NCI-H510A treated with DMSO at 0.1 percent for 48 hours (cell line): ENCODE data around the gene ACCSL.

Experiments
- DNase-seq: peaks from one replicate; lab custom pipeline; 2025; lab: John Stamatoyannopoulos, UW

ACCSL gene

DNA sequence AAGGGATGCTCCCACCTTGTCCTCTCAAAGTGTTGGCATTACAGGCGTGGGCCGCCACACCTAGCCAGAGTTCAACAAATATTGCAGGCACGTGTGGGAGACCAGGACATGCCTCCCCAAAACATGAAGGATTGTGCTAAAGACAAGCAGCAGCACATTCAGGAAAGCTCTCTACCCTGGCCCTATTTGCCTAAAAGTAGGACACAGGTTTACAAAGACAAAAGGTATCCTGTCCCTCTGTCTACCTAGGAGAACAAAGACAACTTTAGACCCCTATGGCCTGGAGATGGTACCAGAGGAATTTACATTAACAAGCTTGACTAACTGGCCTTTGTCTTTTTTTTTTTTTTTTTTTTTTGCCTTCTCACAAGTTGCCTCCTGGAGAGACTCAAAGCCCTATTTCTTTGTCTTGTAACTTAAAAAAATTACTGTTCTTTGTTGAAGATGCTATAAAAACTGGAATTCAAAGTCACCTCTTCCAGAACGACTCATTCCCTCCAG lies 17.4 kb downstream of the ACCSL start:
- DNase-seq, result no peak

DNA sequence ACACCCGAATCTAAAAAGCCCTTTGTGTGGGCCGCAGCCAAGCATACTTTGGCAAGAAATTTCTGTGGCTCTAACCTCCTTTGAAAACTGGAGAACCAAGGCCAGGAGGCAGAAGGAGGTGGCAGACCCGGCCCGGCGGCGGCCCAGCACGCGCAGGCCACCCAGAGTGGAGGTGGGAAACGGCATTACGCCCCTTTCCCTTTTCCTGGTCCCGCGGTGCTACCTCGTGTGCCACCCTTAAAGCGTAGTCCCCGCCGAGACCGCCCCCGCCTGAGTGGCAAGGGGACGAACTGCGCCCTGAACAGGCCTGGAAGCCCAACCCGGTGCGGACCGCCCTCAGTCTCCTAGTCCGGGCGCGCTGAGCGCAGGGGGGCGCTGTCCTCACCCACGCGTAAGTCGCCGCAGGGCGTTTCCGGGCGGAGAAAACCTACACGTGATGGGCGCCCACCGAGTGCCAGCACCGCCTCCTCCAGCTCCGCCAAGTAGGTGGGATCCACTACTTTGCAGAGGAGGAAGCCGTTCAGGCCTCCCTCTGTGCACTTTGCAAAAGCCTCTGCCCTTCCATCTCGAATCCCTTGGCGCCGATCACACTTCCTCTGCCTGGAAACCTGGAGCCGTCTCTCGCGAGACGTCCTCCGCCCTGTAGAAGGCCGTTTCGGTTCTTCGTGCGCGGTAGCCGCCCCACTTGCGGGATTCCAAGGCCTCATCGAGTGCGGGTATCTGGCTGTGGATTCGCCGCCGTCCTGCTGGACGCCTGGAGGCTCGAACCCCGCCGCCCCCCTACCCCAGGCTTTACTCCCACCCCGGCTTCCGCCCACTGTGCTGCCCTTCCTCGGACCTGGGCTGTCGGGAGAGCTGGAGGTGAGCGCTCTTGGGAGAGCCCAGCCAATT lies 18.3 kb downstream of the ACCSL start, which contains the start of gene ACCS:
ACCS (plus strand) TSS at position 430 of the 891 bp plus-strand sequence. CDS start 1,358 bp downstream, outside the sequence.
- DNase-seq, result peak; percentile 21

DNA sequence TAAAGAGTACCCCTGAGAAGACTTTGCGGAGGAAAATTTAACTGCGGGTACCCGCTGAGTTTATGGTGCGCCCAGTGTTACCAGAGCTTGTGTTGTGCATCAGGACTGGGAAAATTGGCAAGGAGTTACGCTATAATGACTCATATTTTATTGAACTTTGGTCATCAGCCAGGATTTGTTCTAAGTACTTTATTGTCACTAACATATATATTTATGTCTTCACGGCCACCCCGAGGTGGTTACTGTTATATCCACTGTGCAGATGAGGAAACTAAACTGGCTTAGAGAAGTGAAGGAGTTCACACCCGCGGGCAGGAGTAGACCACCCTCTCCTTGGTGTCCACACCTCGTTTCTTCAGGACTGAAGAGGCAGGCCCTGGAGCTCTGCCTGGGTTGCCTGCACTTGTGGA lies 19.0 kb downstream of the ACCSL start:
- no peak for DNase-seq

DNA sequence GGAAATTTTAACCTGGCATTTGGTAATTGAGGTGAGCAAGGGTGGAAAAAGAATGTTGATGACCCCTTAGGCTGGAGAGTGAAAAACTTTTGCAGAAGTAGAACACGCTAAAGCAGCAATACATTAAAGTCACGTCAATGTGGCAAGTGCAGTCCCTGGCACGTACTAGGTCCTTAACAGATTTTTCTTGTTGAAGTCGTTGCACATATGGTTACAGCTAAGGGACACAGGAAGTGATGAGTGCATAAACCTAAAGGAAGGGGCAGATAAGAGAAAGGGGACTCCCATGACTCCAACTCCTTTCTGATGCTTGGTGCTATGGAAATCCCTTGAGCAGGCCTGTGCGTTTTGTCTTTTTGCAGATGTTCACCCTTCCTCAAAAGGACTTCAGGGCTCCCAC lies 19.5 kb downstream of the ACCSL start:
- no peak for DNase-seq

DNA sequence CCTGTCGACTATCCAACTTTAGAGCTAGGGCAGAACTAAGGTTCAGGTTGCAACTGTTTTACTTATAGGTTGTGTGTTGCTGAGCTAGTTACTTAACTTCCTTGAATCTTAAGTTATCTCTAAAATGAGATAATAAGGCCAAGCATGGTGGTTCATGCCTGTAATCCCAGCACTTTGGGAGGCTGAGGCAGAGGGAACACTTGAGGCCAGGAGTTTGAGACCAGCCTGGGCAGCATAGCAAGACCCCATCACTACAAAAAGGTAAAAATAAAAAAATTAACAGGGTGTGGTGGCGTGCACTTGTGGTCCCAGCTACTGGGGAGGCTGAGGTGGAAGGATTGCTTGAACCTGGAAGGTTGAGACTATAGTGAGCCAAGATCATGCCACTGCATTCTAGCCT lies 20.4 kb downstream of the ACCSL start:
- DNase-seq, result no peak

DNA sequence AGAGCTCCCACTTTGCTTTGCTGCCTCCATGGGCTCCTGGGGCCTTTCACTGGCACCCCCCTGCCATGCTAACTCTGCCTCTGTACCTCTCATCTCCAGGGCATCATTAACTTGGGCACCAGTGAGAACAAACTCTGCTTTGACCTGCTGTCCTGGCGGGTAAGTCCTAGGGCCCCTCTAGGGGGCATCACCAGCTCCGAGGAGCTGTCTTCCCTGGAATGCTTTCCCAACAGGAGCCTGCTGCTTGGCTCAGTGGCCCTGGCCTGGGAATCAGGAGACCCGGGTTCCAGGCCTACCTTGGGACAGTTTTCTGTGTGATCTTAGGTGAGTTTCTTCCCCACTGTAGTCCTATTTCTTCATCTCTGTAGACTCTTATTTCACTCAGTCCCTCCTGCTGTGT lies 23.4 kb downstream of the ACCSL start:
- no peak for DNase-seq

DNA sequence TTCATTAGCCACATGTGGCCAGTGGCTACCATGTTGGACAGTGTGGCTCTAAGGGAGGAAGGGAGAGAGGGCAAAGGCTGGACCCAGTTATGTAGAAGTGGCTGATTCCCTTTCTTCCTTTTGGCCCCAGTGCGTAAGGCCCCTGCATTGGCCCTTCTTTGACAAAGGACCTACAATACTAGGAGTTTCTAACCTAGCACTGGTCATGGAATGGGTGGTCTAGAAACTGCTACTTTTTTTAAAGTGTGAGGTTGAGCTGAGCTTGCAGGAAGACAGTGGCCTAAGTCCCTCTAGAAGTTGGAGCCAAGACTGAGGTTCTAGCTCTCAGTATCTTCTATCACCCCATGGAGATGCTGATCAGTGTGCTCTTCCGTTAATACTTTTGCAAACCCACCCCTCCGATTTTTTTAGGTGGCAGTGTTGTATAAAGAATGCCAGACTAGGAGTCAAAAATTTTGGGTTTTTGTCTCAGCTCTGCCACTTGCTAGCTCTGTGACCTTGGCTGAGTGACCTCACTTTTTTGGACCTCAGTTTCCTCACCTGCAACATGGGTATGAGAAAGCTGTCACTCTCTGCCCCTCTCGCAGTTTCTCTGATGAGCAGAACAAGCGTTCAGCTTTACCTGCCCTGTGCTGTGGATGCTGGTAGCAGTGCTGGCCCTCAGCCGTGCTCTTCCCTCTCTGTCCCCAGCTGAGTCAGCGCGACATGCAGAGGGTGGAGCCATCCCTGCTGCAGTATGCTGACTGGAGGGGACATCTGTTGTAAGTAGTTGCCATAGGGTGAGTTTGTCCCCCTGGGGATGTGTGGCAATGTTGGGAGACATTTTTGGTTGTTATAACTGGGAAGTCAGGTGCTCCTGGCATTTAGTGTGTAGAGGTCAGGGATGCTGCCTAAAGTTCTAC lies 25.2 kb downstream of the ACCSL start:
- DNase-seq, result no peak

DNA sequence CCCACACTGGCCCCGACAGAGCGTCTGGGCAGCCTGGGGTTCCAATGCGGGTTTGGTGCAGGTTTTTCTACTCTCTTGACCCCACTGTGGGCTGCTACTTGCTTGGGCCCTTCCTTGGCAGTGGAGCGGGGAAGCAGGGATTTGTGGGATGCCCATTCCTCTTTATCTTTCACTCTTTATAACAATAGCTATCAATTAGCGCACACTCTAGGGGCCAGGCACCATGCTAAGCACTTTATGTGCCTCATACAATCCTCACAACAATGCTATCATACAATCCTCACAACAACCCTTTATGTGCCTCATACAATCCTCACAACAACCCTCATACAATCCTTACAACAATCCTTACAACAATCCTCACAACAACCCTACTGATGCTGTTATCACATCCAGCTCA lies 31.0 kb downstream of the ACCSL start:
- no peak for DNase-seq

DNA sequence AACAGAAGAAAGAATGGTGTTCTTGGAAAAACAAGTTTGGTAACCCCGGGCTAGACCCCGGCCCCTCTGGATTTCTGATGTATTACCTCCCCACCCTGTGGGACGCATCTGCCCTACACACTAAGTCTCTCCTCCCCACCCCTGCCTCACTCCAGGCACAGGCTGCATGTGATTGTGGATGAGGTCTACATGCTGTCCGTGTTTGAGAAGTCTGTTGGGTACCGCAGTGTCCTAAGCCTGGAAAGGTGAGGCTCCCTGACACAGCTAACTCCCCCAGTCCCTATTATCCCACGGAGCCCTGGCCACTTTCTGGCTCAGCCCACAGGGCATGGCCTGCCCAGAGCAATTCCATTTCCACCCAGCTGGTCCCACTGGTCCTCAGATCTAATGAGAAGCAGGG lies 31.6 kb downstream of the ACCSL start:
- DNase-seq, result no peak

DNA sequence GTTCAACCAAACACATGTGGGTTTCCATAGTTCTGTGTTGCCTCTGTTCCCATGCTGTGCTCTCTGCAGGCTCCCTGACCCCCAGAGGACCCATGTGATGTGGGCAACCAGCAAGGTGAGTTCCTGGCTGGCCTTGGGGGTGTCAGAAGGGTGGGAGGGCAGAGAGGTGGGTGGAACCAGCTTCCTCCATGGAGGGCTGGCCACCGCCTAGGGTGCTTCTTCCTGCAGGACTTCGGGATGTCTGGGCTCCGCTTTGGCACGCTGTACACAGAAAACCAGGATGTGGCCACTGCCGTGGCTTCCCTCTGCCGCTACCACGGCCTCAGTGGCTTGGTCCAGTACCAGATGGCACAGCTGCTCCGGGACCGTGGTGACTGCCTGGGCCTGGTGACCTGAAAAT lies 33.2 kb downstream of the ACCSL start:
- no peak for DNase-seq

DNA sequence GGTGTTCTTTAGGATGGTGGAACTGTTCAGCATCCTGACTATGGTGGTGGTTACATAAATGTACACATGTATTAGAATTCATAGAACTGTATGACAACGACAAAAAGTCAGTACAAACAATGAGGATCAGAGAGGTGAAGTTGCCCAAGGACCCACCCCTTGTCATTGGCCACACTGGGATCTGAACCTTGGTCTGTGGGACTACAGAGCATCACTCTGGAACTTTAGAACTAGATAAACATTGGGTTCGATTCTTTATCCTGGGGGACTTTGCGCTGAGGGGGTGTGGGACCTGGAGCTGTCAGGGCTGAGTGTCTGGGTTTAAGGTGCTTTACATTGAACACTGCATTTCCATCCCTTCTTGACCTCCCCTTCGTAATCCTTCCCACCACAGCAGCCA lies 34.9 kb downstream of the ACCSL start:
- no peak for DNase-seq

DNA sequence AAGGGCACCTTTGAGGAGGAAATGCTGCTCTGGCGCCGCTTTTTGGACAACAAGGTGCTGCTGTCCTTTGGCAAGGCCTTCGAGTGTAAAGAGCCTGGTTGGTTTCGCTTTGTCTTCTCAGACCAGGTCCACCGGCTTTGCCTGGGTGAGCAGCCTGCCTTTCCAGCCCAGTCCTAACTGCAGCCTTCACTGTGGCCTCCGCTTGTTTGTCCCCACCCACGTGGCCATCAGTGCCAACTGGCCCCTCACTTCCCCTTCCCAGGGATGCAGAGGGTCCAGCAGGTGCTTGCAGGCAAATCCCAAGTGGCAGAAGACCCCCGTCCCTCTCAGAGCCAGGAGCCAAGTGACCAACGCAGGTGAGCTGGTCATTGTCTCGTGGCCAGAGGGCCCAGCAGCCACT lies 35.7 kb downstream of the ACCSL start:
- no peak for DNase-seq

DNA sequence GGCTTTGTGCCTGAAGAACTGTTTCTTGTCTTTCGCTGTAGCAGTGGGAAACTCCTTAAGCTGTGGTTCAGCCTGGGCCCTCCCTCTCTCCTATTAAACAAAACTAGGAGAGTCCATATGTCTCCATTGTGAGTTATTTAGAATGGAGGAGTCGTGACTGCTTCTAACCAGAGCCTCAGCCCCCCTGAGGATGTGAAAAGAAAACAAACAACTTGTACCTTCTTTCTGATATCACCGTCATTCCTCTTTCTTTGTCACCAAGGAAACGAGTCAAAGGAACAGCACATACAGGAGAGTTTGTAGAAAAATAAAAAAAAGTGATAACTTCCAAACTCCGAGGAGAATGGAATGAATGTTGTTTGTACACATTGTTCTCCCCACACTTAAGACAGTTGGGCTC lies 36.1 kb downstream of the ACCSL start:
- DNase-seq, result no peak

DNA sequence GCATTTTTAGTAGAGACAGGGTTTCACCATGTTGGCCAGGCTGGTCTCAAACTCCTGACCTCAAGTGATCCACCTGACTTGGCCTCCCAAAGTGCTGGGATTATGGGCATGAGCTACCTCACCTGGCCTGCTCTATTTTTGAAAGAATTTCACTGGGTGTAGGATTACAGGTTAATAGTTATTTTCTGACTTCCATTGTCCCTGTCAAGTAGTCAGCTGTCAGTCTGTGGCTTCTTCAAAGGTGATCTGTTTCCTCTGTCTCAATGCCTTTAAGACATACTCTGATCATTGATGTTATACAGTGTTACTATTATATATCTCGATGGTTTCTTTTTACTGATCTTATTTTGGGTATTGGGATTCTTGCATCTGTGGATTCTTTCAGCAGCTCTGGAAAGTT lies 37.5 kb downstream of the ACCSL start:
- DNase-seq, result no peak

DNA sequence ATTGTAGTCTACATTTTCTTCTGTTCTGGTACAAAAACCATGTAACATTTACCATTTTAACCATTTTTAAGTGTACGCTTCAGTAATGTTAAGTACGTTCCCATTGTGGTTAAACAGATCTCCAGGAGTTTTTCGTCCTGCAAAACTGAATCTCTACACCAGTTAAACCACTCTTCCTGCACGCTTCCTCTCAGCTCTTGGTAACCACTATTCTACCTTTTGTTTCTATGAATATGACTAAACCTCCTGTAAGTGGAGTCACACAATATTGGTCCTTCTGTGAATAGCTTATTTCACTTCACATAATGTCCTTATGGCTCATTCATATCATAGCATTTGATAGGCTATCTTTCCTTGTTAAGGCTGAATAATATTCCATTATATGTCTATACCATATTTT lies 40.6 kb downstream of the ACCSL start:
- no peak for DNase-seq

DNA sequence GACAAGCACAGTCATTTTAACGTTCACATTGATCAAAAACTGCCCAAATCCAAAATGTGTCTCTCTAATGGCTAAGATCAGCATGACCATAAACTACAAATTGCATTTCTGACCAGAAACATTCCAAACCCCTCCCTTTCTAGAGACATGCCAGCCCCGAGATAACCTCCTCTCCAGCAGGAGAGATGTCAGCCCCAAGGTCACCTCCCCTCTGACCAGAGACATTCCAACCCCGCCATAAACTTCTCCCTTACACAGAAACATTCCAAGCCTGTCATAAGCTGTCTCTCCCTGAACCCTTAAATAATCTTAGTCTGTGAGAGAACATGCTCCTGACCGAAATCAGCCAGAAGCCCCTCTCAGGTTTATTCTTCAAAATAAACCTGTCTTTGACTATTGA lies 41.1 kb downstream of the ACCSL start:
- no peak for DNase-seq

DNA sequence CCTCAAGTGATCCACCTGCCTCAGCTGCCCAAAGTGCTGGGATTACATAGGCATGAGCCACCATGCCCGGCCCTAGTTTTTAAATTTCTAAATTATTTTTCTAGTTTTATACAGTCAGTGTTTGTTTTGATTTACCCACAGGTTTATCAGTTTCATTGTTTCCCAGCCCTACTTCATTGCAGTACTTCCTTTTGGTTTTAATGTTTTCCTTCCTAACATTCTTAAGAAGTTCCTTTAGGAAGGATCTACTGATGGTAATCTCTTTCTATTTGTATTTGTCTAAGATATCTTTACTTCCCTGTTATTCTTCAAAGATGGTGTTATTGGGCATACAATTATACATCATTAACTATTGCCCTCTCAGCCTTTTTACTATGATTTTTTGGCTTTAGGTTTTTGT lies 42.8 kb downstream of the ACCSL start:
- DNase-seq, result no peak

DNA sequence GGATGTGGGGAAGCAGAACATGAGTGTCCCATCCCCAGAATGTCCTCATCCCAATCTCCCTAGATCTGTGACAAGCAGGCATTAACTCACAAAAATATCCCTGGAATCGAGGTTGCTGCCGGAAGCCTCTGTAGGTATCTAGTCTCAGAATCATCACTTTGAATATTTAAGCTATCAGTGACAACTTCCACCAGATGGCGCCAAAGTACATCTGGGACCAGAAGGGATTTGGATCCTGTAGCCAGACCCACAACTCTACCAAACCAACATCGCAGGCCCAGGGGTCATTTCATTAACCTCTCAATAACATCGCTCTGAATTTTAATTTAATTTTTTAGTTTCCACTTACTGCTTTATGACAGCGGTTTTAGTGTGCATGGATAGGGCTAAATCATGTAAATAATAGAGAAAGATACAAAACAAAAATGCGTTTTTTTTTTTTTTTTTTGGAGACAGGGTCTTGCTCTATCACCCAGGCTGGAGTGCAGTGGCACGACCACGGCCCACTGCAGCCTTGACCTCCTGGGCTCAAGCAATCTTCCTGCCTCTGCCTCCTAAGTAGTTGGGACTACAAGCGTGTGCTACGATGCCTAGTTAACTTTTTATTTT lies 46.6 kb downstream of the ACCSL start:
- peak; percentile 54 for DNase-seq

DNA sequence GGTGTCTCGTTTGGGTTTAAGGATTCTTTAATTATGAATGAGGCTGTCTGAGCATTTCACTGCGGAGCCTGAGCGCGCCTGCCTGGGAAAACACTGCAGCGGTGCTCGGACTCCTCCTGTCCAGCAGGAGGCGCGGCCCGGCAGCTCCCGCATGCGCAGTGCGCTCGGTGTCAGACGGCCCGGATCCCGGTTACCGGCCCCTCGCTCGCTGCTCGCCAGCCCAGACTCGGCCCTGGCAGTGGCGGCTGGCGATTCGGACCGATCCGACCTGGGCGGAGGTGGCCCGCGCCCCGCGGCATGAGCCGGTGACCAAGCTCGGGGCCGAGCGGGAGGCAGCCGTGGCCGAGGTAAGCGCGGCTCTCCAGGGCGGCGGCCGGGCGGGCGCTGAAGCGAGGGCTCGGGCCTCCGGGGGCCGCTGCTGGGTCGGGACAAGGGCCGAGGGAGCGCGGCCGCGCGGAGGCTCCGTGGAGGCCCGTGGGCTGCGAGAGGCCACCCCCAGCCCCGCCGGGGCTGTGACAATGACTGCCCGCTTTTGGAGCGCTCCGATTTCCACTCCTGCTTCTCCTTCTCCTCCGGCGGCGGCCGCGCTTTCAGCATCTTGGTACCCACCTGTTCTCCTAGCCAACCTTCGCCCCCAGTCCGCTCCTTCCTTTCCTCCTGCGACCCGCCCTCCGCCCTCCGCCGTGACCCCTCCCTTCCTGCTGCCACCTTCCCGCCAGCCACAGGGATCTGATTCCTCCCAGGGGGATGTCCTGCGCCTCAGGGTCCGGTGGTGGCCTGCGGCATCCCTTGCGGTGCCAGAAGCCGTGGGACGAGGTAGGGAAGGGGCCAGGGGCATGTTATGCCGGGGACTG lies 48.0 kb downstream of the ACCSL start, which contains the start of gene EXT2:
EXT2 (plus strand) TSS at position 173 of the 854 bp plus-strand sequence. CDS start 12,035 bp downstream, outside the sequence.
- DNase-seq, result peak; percentile 66

DNA sequence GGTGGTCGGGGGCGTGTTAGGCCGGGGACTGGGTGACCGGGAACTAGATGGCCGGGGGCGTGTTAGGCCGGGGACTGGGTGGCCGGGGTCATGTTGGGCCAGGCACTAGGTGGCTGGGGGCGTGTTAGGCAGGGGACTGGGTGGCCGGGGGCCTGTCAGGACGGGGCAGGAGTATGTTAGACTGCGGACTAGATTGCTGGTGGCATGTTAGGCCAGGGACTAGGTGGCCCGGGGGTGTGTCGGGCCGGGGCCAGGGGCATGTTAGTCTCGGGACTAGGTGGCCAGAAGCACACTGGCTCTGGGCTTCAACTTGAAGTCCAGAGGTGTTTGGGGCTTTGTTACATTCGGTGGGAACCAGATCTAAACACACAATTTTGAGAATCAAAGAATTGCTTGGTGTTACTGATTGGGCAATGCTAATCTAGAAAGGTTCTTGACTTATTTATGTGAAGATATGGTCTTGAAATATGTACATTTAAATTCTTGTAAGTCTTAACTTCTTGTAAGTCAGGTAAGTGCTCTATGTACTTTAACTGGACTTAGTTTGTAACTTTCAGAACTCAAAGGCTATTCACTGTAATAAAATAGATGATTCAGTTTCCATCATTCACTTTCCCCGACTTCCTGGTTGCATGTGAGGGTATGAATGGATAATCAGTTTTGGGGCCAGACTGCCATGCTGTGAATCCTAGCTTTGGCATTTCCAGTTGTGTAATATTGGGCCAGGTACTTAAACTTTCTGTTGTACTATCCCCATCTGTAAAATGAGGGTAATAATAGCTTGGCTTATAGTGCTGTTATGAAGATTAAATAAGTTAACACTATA lies 48.8 kb downstream of the ACCSL start:
- no peak for DNase-seq
